PC-3 (cell line): ENCODE results near the gene HFM1. TPM values are rescaled to one million over a fixed set of nuclear protein-coding genes. Genes with fewer than 3 reads are reported as not detected.
"Not testable (repeated sequence)": the region's sequence is repeated elsewhere in the genome, so short reads cannot be mapped to it uniquely, and the experiment has no call there.

Source experiments
- ATAC-seq: fragments of 200-7000 bp; cut with Tn5 transposase; 2 replicates; pipeline ENCODE4 v1.9.1; 2020; ENCODE audit warnings: mild to moderate bottlenecking, moderate library complexity
- BruUV-seq: library from RNA; stranded (reverse); fragments of 400-500 nt; replicated peaks from 2 replicates; lab custom pipeline; 2021; lab: Mats Ljungman, UMichigan
- CTCF ChIA-PET: fragments of 300-600 bp; sonication (Branson Sonifier 250); formaldehyde crosslinking; loops from one replicate; lab custom pipeline; 2022; ENCODE audit warnings: antibody characterized with exemption; lab: Charles Lee
- POLR2A ChIA-PET: fragments of 300-600 bp; sonication (Branson Sonifier 250); formaldehyde crosslinking; loops from one replicate; lab custom pipeline; 2022; ENCODE audit warnings: antibody characterized with exemption; ENCODE audit not compliant: unreplicated experiment; lab: Charles Lee
- DNase-seq: peaks from one replicate; pipeline ENCODE4 v3.0.0-alpha.2; 2015
- H2AFZ ChIP-seq: fragments of 300-600 bp; sonication (generic); 2 replicates; pipeline ENCODE4 v1.6.0; 2016; ENCODE audit warnings: antibody characterized with exemption, low read length
- H3F3A ChIP-seq: fragments of 300-600 bp; sonication (generic); one replicate; pipeline ENCODE4 v1.6.0; 2017; ENCODE audit warnings: antibody characterized with exemption, low read length, control low read depth, mild to moderate bottlenecking; ENCODE audit not compliant: unreplicated experiment
- H3K27ac ChIP-seq: fragments of 300-600 bp; sonication (generic); 2 replicates; pipeline ENCODE4 v1.5.1; 2016; ENCODE audit warnings: mild to moderate bottlenecking, low read length
- H3K27me3 ChIP-seq: fragments of 300-600 bp; sonication (generic); 2 replicates; pipeline ENCODE4 v1.6.1; 2016; ENCODE audit warnings: low read length, mixed read lengths
- H3K36me3 ChIP-seq: fragments of 300-600 bp; sonication (generic); 2 replicates; pipeline ENCODE4 v1.6.1; 2016; ENCODE audit warnings: low read depth, mixed run types, low read length, mixed read lengths
- H3K4me1 ChIP-seq: fragments of 300-600 bp; sonication (generic); 2 replicates; pipeline ENCODE4 v1.5.1; 2016; ENCODE audit warnings: low read length; ENCODE audit not compliant: insufficient read depth
- H3K4me2 ChIP-seq: fragments of 300-600 bp; sonication (generic); 2 replicates; pipeline ENCODE4 v1.6.0; 2016; ENCODE audit warnings: low read length
- H3K4me3 ChIP-seq: fragments of 300-600 bp; sonication (generic); 2 replicates; pipeline ENCODE4 v1.5.1; 2016; ENCODE audit warnings: mild to moderate bottlenecking, low read length, mixed read lengths
- H3K79me2 ChIP-seq: fragments of 300-600 bp; sonication (generic); 2 replicates; pipeline ENCODE4 v1.6.1; 2017; ENCODE audit warnings: low read length, mixed read lengths
- H3K9ac ChIP-seq: fragments of 300-600 bp; sonication (generic); 2 replicates; pipeline ENCODE4 v1.6.0; 2016; ENCODE audit warnings: mild to moderate bottlenecking, low read length
- H3K9me2 ChIP-seq: fragments of 300-600 bp; sonication (generic); replicated peaks from 2 replicates; pipeline ENCODE4 v1.6.1; 2016; ENCODE audit warnings: mixed run types, low read length, mixed read lengths
- H3K9me3 ChIP-seq: fragments of 300-600 bp; sonication (generic); 2 replicates; pipeline ENCODE4 v1.6.1; 2016; ENCODE audit warnings: low read length, mixed read lengths
- H4K20me1 ChIP-seq: fragments of 300-600 bp; sonication (generic); 2 replicates; pipeline ENCODE4 v1.6.1; 2016; ENCODE audit warnings: low read length, mixed read lengths
- CTCF ChIP-seq: fragments of 300-600 bp; sonication (generic); conservative IDR thresholded peaks from 2 replicates; pipeline ENCODE4 v1.5.1; 2017; ENCODE audit warnings: antibody characterized with exemption, low read depth, mild to moderate bottlenecking, low read length
- EZH2 ChIP-seq: fragments of 300-600 bp; sonication (generic); IDR thresholded peaks from one replicate; pipeline ENCODE4 v1.6.1; 2017; ENCODE audit warnings: antibody characterized with exemption, mild to moderate bottlenecking, low read length; ENCODE audit not compliant: unreplicated experiment
- EZH2phosphoT487 ChIP-seq: fragments of 300-600 bp; sonication (generic); IDR thresholded peaks from 2 replicates; pipeline ENCODE4 v1.6.1; 2018; ENCODE audit warnings: mild to moderate bottlenecking, antibody characterized with exemption, low read length, borderline replicate concordance
- intact Hi-C: fragments of 100-400 bp; cut with micrococcal nuclease; formaldehyde crosslinking; loops from 2 replicates; pipeline ENCODE4 v1.9.0; 2023
- total RNA-seq: library from RNA; depleted of rRNA; stranded (reverse); fragments of >200 nt; gene quantifications from 2 replicates; pipeline ENCODE4 v1.2.3, GENCODE V29; 2014

The HFM1 gene
- total RNA-seq, 1 experiment from 2014 or later, result not detected

GRCh38 chr1:91439016-91439415 lies 34.4 kb upstream of the HFM1 start:
- Histone ChIP-seq H3F3A (no peaks in the 10 kb centered on the region), H3K9me3 (no peaks in the 10 kb centered on the region), H3K4me2 (no peak overlapping the region), H3K9me2 (no peaks in the 10 kb centered on the region), H3K4me1 (no peaks in the 10 kb centered on the region), H4K20me1 (peaks cover 4% of the 10 kb centered on the region; the same call in 1 of the 2 replicates), H3K27me3 (peaks cover 34% of the 10 kb centered on the region), H2AFZ (no peak overlapping the region), H3K79me2 (no peaks in the 10 kb centered on the region), H3K27ac (no peak overlapping the region), H3K9ac (no peak overlapping the region), H3K4me3 (no peak overlapping the region), H3K36me3 (no peaks in the 10 kb centered on the region)
- no peak for DNase-seq
- ChIA-PET POLR2A (no interaction called here), CTCF (no interaction called here)
- intact Hi-C loops, result no loop called here
- ATAC-seq, result no peak
- TF ChIP-seq EZH2, result no peak
- TF ChIP-seq CTCF, result no peak
- no peak for TF ChIP-seq EZH2phosphoT487
- no TSS peak for BruUV-seq

GRCh38 chr1:91428182-91428798 lies 23.7 kb upstream of the HFM1 start:
- no peak overlapping the region for H3K27ac ChIP-seq
- H3K79me2 ChIP-seq, result no peaks in the 10 kb centered on the region
- ChIA-PET POLR2A (no interaction called here), CTCF (no interaction called here)
- H2AFZ ChIP-seq, result no peak overlapping the region
- BruUV-seq, result no TSS peak
- no peaks in the 10 kb centered on the region for H3K9me2 ChIP-seq
- H4K20me1 ChIP-seq, result no peaks in the 10 kb centered on the region
- DNase-seq (no peak), ATAC-seq (no peak)
- H3K9me3 ChIP-seq, result no peaks in the 10 kb centered on the region
- H3K36me3 ChIP-seq, result no peaks in the 10 kb centered on the region
- intact Hi-C loops, result no loop called here
- no peak overlapping the region for H3K9ac ChIP-seq
- peaks cover 16% of the 10 kb centered on the region for H3K27me3 ChIP-seq
- no peak overlapping the region for H3K4me2 ChIP-seq
- H3K4me3 ChIP-seq, result no peak overlapping the region
- no peaks in the 10 kb centered on the region for H3K4me1 ChIP-seq
- no peak for TF ChIP-seq CTCF
- TF ChIP-seq EZH2phosphoT487, result no peak
- no peak for TF ChIP-seq EZH2
- H3F3A ChIP-seq, result no peaks in the 10 kb centered on the region

- Histone ChIP-seq H3K4me2 (no peak overlapping the region), H3K9me2 (no peaks in the 10 kb centered on the region), H3K27me3 (peaks cover 10% of the 10 kb centered on the region; the same call in 1 of the 2 replicates), H3F3A (no peaks in the 10 kb centered on the region), H3K36me3 (no peaks in the 10 kb centered on the region), H3K4me1 (no peaks in the 10 kb centered on the region), H3K9ac (no peak overlapping the region), H4K20me1 (no peaks in the 10 kb centered on the region), H3K4me3 (no peak overlapping the region), H3K79me2 (no peaks in the 10 kb centered on the region), H3K27ac (no peak overlapping the region), H2AFZ (no peak overlapping the region), H3K9me3 (no peaks in the 10 kb centered on the region)
- ATAC-seq, result no peak
- POLR2A ChIA-PET, result no interaction called here
- TF ChIP-seq EZH2phosphoT487 (no peak), EZH2 (no peak), CTCF (no peak)
- intact Hi-C loops, result no loop called here
- CTCF ChIA-PET, result no interaction called here
- BruUV-seq, result no TSS peak
- DNase-seq, result no peak
These were observed 23.1 kb upstream of the HFM1 start for GRCh38 chr1:91427741-91428140.

- H3K9ac ChIP-seq, H4K20me1 ChIP-seq, BruUV-seq, CTCF ChIA-PET, H3F3A ChIP-seq, H3K79me2 ChIP-seq, H3K36me3 ChIP-seq, ATAC-seq, H3K9me3 ChIP-seq, H2AFZ ChIP-seq, POLR2A ChIA-PET, intact Hi-C loops, H3K4me2 ChIP-seq, H3K27ac ChIP-seq, H3K9me2 ChIP-seq, H3K4me1 ChIP-seq, DNase-seq, H3K4me3 ChIP-seq: not testable (repeated sequence)
- peaks cover 30% of the 10 kb centered on the region for H3K27me3 ChIP-seq
These were observed 17.9 kb upstream of the HFM1 start for GRCh38 chr1:91422523-91422922.
